Neural cell (in vitro differentiated cells): ENCODE data around the gene TBC1D22B.

Experiments
- CTCF ChIP-seq: fragments of 450-650 bp; IDR thresholded peaks from 2 replicates; pipeline ENCODE4 v1.5.1; 2014; ENCODE audit warnings: antibody characterized with exemption, mild to moderate bottlenecking, moderate library complexity; ENCODE audit not compliant: poor library complexity, severe bottlenecking
- EZH2 ChIP-seq: fragments of 200-600, 300-800 bp; shearing (Covaris generic), sonication (generic); IDR thresholded peaks from 2 replicates; pipeline ENCODE4 v1.6.1; 2014; ENCODE audit warnings: antibody characterized with exemption, low read length, borderline replicate concordance, mild to moderate bottlenecking; ENCODE audit not compliant: insufficient read depth, poor library complexity, severe bottlenecking
- RAD21 ChIP-seq: fragments of 450-650 bp; conservative IDR thresholded peaks from 2 replicates; pipeline ENCODE4 v1.6.1; 2014; ENCODE audit warnings: antibody characterized with exemption, mild to moderate bottlenecking, moderate library complexity

GRCh38 chr6:37314487-37315156 is 57.0 kb downstream of the TBC1D22B start:
- TF ChIP-seq CTCF (no peak), EZH2 (no peak), RAD21 (no peak)
